ENCODE measurements around the gene TEAD3.

Gene TEAD3

GRCh38 chr6:35514587-35514986, 17.7 kb upstream of the TEAD3 start:
- no peak for FAIRE-seq
- DNase-seq (ENCODE audit: low spot score), result no peak

GRCh38 chr6:35512740-35513139, 15.9 kb upstream of the TEAD3 start, which contains the start of gene TULP1:
TULP1 (minus strand) TSS chr6:35512896; CDS start chr6:35512858, 38 bp downstream.
- DNase-seq (ENCODE audit: low spot score), result no peak

GRCh38 chr6:35512006-35512405, 15.1 kb upstream of the TEAD3 start:
- no peak for DNase-seq (ENCODE audit: low spot score)
- FAIRE-seq, result no peak

More at GRCh38 chr6:35512740-35513139, 15.9 kb upstream of the TEAD3 start, which contains the start of gene TULP1:
- FAIRE-seq, result no peak

GRCh38 chr6:35511562-35511941, 14.7 kb upstream of the TEAD3 start:
- FAIRE-seq (no peak), DNase-seq (ENCODE audit: low spot score) (no peak)

- FAIRE-seq, result no peak
- no peak for DNase-seq (ENCODE audit: low spot score)
These were observed 14.2 kb upstream of the TEAD3 start for GRCh38 chr6:35510916-35511561.

- DNase-seq (ENCODE audit: low spot score) (no peak), FAIRE-seq (no peak)
These were observed 11.7 kb upstream of the TEAD3 start for GRCh38 chr6:35508542-35508941.

GRCh38 chr6:35508027-35508426, 11.1 kb upstream of the TEAD3 start:
- FAIRE-seq, result no peak
- no peak for DNase-seq (ENCODE audit: low spot score)

- FAIRE-seq (no peak), DNase-seq (ENCODE audit: low spot score) (no peak)
These were observed 10.3 kb upstream of the TEAD3 start for GRCh38 chr6:35507221-35507620.

- no peak for FAIRE-seq
- DNase-seq (ENCODE audit: low spot score), result no peak
These were observed 9.7 kb upstream of the TEAD3 start for GRCh38 chr6:35506536-35506935.

- DNase-seq (ENCODE audit: low spot score), result no peak
- FAIRE-seq, result no peak
These were observed 9.1 kb upstream of the TEAD3 start for GRCh38 chr6:35505999-35506412.

GRCh38 chr6:35503534-35503933, 6.7 kb upstream of the TEAD3 start:
- DNase-seq (ENCODE audit: low spot score), result no peak
- FAIRE-seq, result no peak

GRCh38 chr6:35501784-35502183, 4.9 kb upstream of the TEAD3 start:
- no peak for FAIRE-seq
- no peak for DNase-seq (ENCODE audit: low spot score)

- FAIRE-seq, result no peak
These were observed 3.9 kb upstream of the TEAD3 start for GRCh38 chr6:35500782-35501181.

GRCh38 chr6:35499372-35499771, 2.5 kb upstream of the TEAD3 start:
- DNase-seq (ENCODE audit: low spot score), result no peak
- FAIRE-seq, result no peak

More at GRCh38 chr6:35500782-35501181, 3.9 kb upstream of the TEAD3 start:
- DNase-seq (ENCODE audit: low spot score), result peak; percentile 30

- FAIRE-seq (no peak), DNase-seq (ENCODE audit: low spot score) (no peak)
These were observed 1.7 kb upstream of the TEAD3 start for GRCh38 chr6:35498422-35499067.

- FAIRE-seq (no peak), DNase-seq (ENCODE audit: low spot score) (peak; percentile 72)
These were observed 917 bp upstream of the TEAD3 start for GRCh38 chr6:35497571-35498421.

- DNase-seq (ENCODE audit: low spot score) (peak; percentile 74), FAIRE-seq (no peak)
These were observed 641 bp downstream of the TEAD3 start for GRCh38 chr6:35496036-35496840.

GRCh38 chr6:35495258-35496035, 1.4 kb downstream of the TEAD3 start:
- no peak for DNase-seq (ENCODE audit: low spot score)
- FAIRE-seq, result no peak

- DNase-seq (ENCODE audit: low spot score) (no peak), FAIRE-seq (no peak)
These were observed 2.7 kb downstream of the TEAD3 start for GRCh38 chr6:35494161-35494563.

- FAIRE-seq, result peak; percentile 70
- DNase-seq (ENCODE audit: low spot score), result no peak
These were observed 3.4 kb downstream of the TEAD3 start for GRCh38 chr6:35493307-35493983.

All from urothelium cell line (cell line).